SK-N-SH treated with all-trans-retinoic acid at 6 μM for 48 hours (cell line): Measurements from ENCODE around the gene ZNF567.

ENCODE experiments used
- ATAC-seq: fragments of 200-7000 bp; cut with Tn5 transposase; 3 replicates; pipeline ENCODE4 v1.9.1; 2020; ENCODE audit warnings: mild to moderate bottlenecking, moderate library complexity
- ARNTL ChIP-seq: fragments of 450-650 bp; formaldehyde crosslinking; IDR thresholded peaks from 2 replicates; pipeline ENCODE4 v1.5.0; 2020; ENCODE audit warnings: low read depth, mild to moderate bottlenecking, moderate library complexity, borderline replicate concordance
- BACH2 ChIP-seq: fragments of 250-450 bp; sonication (Bioruptor Pico); IDR thresholded peaks from 2 replicates; pipeline ENCODE4 v1.9.0; 2021; ENCODE audit warnings: mild to moderate bottlenecking, borderline replicate concordance
- CREB5 ChIP-seq: fragments of 250-450 bp; sonication (Bioruptor Pico); IDR thresholded peaks from 2 replicates; pipeline ENCODE4 v1.5.1; 2020; ENCODE audit warnings: low read depth, mild to moderate bottlenecking, moderate library complexity
- CSDC2 ChIP-seq: fragments of 250-450 bp; sonication (Bioruptor Pico); IDR thresholded peaks from 2 replicates; pipeline ENCODE4 v1.5.0; 2020; ENCODE audit warnings: mild to moderate bottlenecking, moderate library complexity
- ESRRG ChIP-seq: fragments of 250-450 bp; sonication (Bioruptor Pico); IDR thresholded peaks from 2 replicates; pipeline ENCODE4 v1.6.1; 2021; ENCODE audit warnings: mild to moderate bottlenecking
- GLIS3 ChIP-seq: fragments of 250-450 bp; sonication (Bioruptor Pico); IDR thresholded peaks from 2 replicates; pipeline ENCODE4 v1.5.0; 2020; ENCODE audit warnings: mild to moderate bottlenecking, moderate library complexity
- ISL1 ChIP-seq: fragments of 250-450 bp; sonication (Bioruptor Pico); IDR thresholded peaks from 2 replicates; pipeline ENCODE4 v2.1.2; 2022; ENCODE audit warnings: mild to moderate bottlenecking, moderate library complexity
- OSR1 ChIP-seq: fragments of 250-450 bp; sonication (Bioruptor Pico); IDR thresholded peaks from 2 replicates; pipeline ENCODE4 v1.8.0; 2022; ENCODE audit warnings: moderate library complexity, mild to moderate bottlenecking, inconsistent platforms
- PATZ1 ChIP-seq: fragments of 250-450 bp; sonication (Bioruptor Pico); IDR thresholded peaks from 2 replicates; pipeline ENCODE4 v1.8.0; 2020; ENCODE audit warnings: mild to moderate bottlenecking, moderate library complexity, borderline replicate concordance
- POU6F1 ChIP-seq: fragments of 250-450 bp; sonication (Bioruptor Pico); IDR thresholded peaks from 2 replicates; pipeline ENCODE4 v1.8.0; 2021; ENCODE audit warnings: low read depth, mild to moderate bottlenecking, moderate library complexity, borderline replicate concordance
- PPARA ChIP-seq: fragments of 250-450 bp; sonication (Bioruptor Pico); IDR thresholded peaks from 2 replicates; pipeline ENCODE4 v1.5.0; 2020; ENCODE audit warnings: mild to moderate bottlenecking, borderline replicate concordance
- SNAI2 ChIP-seq: fragments of 250-450 bp; sonication (Bioruptor Pico); IDR thresholded peaks from 2 replicates; pipeline ENCODE4 v1.5.0; 2020; ENCODE audit warnings: mild to moderate bottlenecking, moderate library complexity
- TCF4 ChIP-seq: fragments of 250-450 bp; sonication (Bioruptor Pico); IDR thresholded peaks from 2 replicates; pipeline ENCODE4 v1.8.0; 2021; ENCODE audit warnings: mild to moderate bottlenecking, moderate library complexity, borderline replicate concordance
- TOX ChIP-seq: fragments of 250-450 bp; sonication (Bioruptor Pico); IDR thresholded peaks from 2 replicates; pipeline ENCODE4 v1.8.0; 2021; ENCODE audit warnings: mild to moderate bottlenecking, moderate library complexity, borderline replicate concordance
- TSHZ2 ChIP-seq: fragments of 250-450 bp; sonication (Bioruptor Pico); IDR thresholded peaks from 2 replicates; pipeline ENCODE4 v1.5.0; 2020; ENCODE audit warnings: mild to moderate bottlenecking, moderate library complexity
- ZC3H10 ChIP-seq: fragments of 250-450 bp; sonication (Bioruptor Pico); IDR thresholded peaks from 2 replicates; pipeline ENCODE4 v1.5.1; 2021; ENCODE audit warnings: mild to moderate bottlenecking, moderate library complexity
- ZFP3 ChIP-seq: fragments of 250-450 bp; sonication (Bioruptor Pico); IDR thresholded peaks from 2 replicates; pipeline ENCODE4 v1.5.0; 2020; ENCODE audit warnings: mild to moderate bottlenecking, moderate library complexity
- ZFP30 ChIP-seq: fragments of 450-650 bp; formaldehyde crosslinking; IDR thresholded peaks from 2 replicates; pipeline ENCODE4 v1.5.0; 2022; ENCODE audit warnings: mild to moderate bottlenecking, moderate library complexity
- ZNF565 ChIP-seq: fragments of 450-650 bp; formaldehyde crosslinking; conservative IDR thresholded peaks from 2 replicates; pipeline ENCODE4 v1.5.0; 2020; ENCODE audit warnings: low read depth, mild to moderate bottlenecking, moderate library complexity
- ZNF70 ChIP-seq: fragments of 450-650 bp; formaldehyde crosslinking; IDR thresholded peaks from 2 replicates; pipeline ENCODE4 v1.5.0; 2020; ENCODE audit warnings: mild to moderate bottlenecking, moderate library complexity
- ZNF8 ChIP-seq: fragments of 450-650 bp; formaldehyde crosslinking; IDR thresholded peaks from 2 replicates; pipeline ENCODE4 v1.5.0; 2020; ENCODE audit warnings: mild to moderate bottlenecking, moderate library complexity

ZNF567 gene

GRCh38 chr19:36672368-36672767, 15.0 kb upstream of the ZNF567 start:
- ATAC-seq: no peak
- TF ChIP-seq ISL1 (CRISPR knock-in tag): no peak
- no peak for TF ChIP-seq TOX (CRISPR knock-in tag)
- TF ChIP-seq ZNF8 (CRISPR knock-in tag): no peak
- no peak for TF ChIP-seq PATZ1
- TF ChIP-seq BACH2 (CRISPR knock-in tag): no peak
- TF ChIP-seq ZNF565: no peak
- TF ChIP-seq GLIS3 (CRISPR knock-in tag): no peak
- no peak for TF ChIP-seq PPARA (CRISPR knock-in tag)
- no peak for TF ChIP-seq CREB5 (CRISPR knock-in tag)
- no peak for TF ChIP-seq ZFP3
- no peak for TF ChIP-seq ARNTL (CRISPR knock-in tag)

- no peak for ATAC-seq
- TF ChIP-seq PPARA (CRISPR knock-in tag): no peak
- no peak for TF ChIP-seq ESRRG (CRISPR knock-in tag)
- TF ChIP-seq POU6F1 (CRISPR knock-in tag): no peak
- no peak for TF ChIP-seq ZNF565
- no peak for TF ChIP-seq CREB5 (CRISPR knock-in tag)
- TF ChIP-seq ZC3H10 (CRISPR knock-in tag): no peak
- TF ChIP-seq ZFP3: no peak
- no peak for TF ChIP-seq TSHZ2 (CRISPR knock-in tag)
- no peak for TF ChIP-seq OSR1
- TF ChIP-seq TCF4 (CRISPR knock-in tag): no peak
- no peak for TF ChIP-seq ISL1 (CRISPR knock-in tag)
- no peak for TF ChIP-seq ZNF70
- no peak for TF ChIP-seq ZFP30 (CRISPR knock-in tag)
- TF ChIP-seq GLIS3 (CRISPR knock-in tag): no peak
- no peak for TF ChIP-seq PATZ1
- TF ChIP-seq BACH2 (CRISPR knock-in tag): no peak
- TF ChIP-seq ARNTL (CRISPR knock-in tag): no peak
- no peak for TF ChIP-seq TOX (CRISPR knock-in tag)
Measured at GRCh38 chr19:36674201-36674600, 13.2 kb upstream of the ZNF567 start.

GRCh38 chr19:36679455-36679854, 8.0 kb upstream of the ZNF567 start:
- no peak for ATAC-seq
- TF ChIP-seq SNAI2 (no peak), TCF4 (CRISPR knock-in tag) (no peak), ISL1 (CRISPR knock-in tag) (no peak), PPARA (CRISPR knock-in tag) (no peak), ARNTL (CRISPR knock-in tag) (no peak), ZNF70 (no peak), ZNF8 (CRISPR knock-in tag) (no peak), TOX (CRISPR knock-in tag) (no peak), PATZ1 (no peak), CSDC2 (CRISPR knock-in tag) (no peak), POU6F1 (CRISPR knock-in tag) (no peak)
